Tibial nerve (tissue), 4 donors: Measurements from ENCODE around the gene DMBX1. TPM values are rescaled to one million over a fixed set of nuclear protein-coding genes. Genes with fewer than 3 reads are reported as not detected.

ENCODE experiments used
- DNase-seq, 2 donors: peaks; one replicate each; pipeline ENCODE4 v3.0.0-alpha.2; 2019; ENCODE audit warnings: low spot score in 2 of 2
- H3K27ac ChIP-seq, 4 donors: fragments of 200-600 bp; sonication (generic) in 3 of 4; one replicate each; pipeline ENCODE4 v1.5.1; 2017 to 2019; ENCODE audit warnings: mild to moderate bottlenecking in 1 of 4
- H3K27me3 ChIP-seq, 2 donors: fragments of 200-600 bp; sonication (generic) in 1 of 2; one replicate each; pipeline versions ENCODE4 v1.5.1 to v1.6.0; 2017 to 2019
- H3K36me3 ChIP-seq, 3 donors: fragments of 200-600 bp; sonication (generic); one replicate each; pipeline ENCODE4 v1.5.1; 2018 to 2019
- H3K4me1 ChIP-seq, 4 donors: fragments of 200-600 bp; sonication (generic) in 3 of 4; one replicate each; pipeline ENCODE4 v1.5.1; 2017 to 2019
- H3K4me3 ChIP-seq, 4 donors: fragments of 200-600 bp; sonication (generic) in 3 of 4; one replicate each; pipeline ENCODE4 v1.5.1; 2017 to 2019; ENCODE audit warnings: mild to moderate bottlenecking in 1 of 4, moderate library complexity in 1 of 4
- H3K9me3 ChIP-seq, 4 donors: fragments of 200-600 bp; sonication (generic) in 3 of 4; one replicate each; pipeline ENCODE4 v1.5.1; 2017 to 2019
- CTCF ChIP-seq, 5 experiments: fragments of 200-600 bp in 3 of 5; fragments of 450-650 bp in 2 of 5; sonication (generic) in 3 of 5; IDR thresholded peaks; one replicate each; pipeline ENCODE4 v1.5.1; 2016 to 2019; ENCODE audit warnings: antibody characterized with exemption in 5 of 5, mild to moderate bottlenecking in 3 of 5, moderate library complexity in 2 of 5
- EP300 ChIP-seq, 2 donors: sonication (generic); formaldehyde crosslinking; IDR thresholded peaks; one replicate each; pipeline ENCODE4 v1.6.1; 2017; ENCODE audit warnings: antibody characterized with exemption in 2 of 2, mild to moderate bottlenecking in 1 of 2
- POLR2A ChIP-seq, 2 donors: fragments of 450-650 bp; IDR thresholded peaks; one replicate each; pipeline ENCODE4 v1.6.1; 2017; ENCODE audit warnings: antibody characterized with exemption in 2 of 2, mild to moderate bottlenecking in 2 of 2, moderate library complexity in 2 of 2
- WGBS, 2 donors: methylation state at CpG; one replicate each; pipeline ENCODE4 v1.1.5; 2018; 5-methylcytosine and 5-hydroxymethylcytosine counted together
- total RNA-seq, 4 donors: library from RNA; depleted of rRNA; stranded (reverse); fragments of >200 nt; gene quantifications; one replicate each; pipeline ENCODE4 v1.1.0, GENCODE V29; 2016

Gene DMBX1
- total RNA-seq, result not detected

- no peak for DNase-seq
- 1% methylated on average over 43 to 61 of the region's 74 CpGs for WGBS, 2 donors
- H3K36me3 ChIP-seq, result no peaks in the 10 kb centered on the region
- no peak within 1 kb of the TSS for H3K27ac ChIP-seq
- peaks cover 0 to 33% (median 19%) of the 10 kb centered on the region in 4 donors for H3K4me1 ChIP-seq
- H3K4me3 ChIP-seq, result peak within 1 kb of the TSS; percentile 5 to 48 (median 14)
- TF ChIP-seq EP300 (IDR thresholded peaks at IDR 0.05) (no peak), CTCF (IDR thresholded peaks at IDR 0.05) (no peak), POLR2A (IDR thresholded peaks at IDR 0.05) (no peak)
- H3K9me3 ChIP-seq, result no peaks in the 10 kb centered on the region
- peaks cover 2 to 100% of the 10 kb centered on the region in 2 donors for H3K27me3 ChIP-seq
Observed at GRCh38 chr1:46489638-46490405, at the start of gene DMBX1. DMBX1 (plus strand) TSS chr1:46489836; CDS start chr1:46507011, 17,175 bp downstream.

- 90 to 95% methylated on average over 2 of the region's 2 CpGs for WGBS, 2 donors
- no peak overlapping the region for H3K27ac ChIP-seq
- TF ChIP-seq POLR2A (IDR thresholded peaks at IDR 0.05) (no peak), CTCF (IDR thresholded peaks at IDR 0.05) (no peak), EP300 (IDR thresholded peaks at IDR 0.05) (no peak)
- no peak overlapping the region for H3K4me3 ChIP-seq
- H3K9me3 ChIP-seq, result no peaks in the 10 kb centered on the region
- DNase-seq, result no peak
- H3K27me3 ChIP-seq, result no peaks in the 10 kb centered on the region
- no peaks in the 10 kb centered on the region for H3K36me3 ChIP-seq
- H3K4me1 ChIP-seq, result peaks cover 0 to 9% (median 2%) of the 10 kb centered on the region in 4 donors
Observed at GRCh38 chr1:46440478-46440877, 49.2 kb upstream of the DMBX1 start.

GRCh38 chr1:46442317-46443161 is 47.1 kb upstream of the DMBX1 start:
- Histone ChIP-seq H3K4me3 (peak overlapping the region in 2 of 4 donors; percentile 35), H3K4me1 (peaks cover 0 to 14% (median 2%) of the 10 kb centered on the region in 4 donors), H3K27me3 (peaks cover 0 to 14% of the 10 kb centered on the region in 2 donors), H3K9me3 (no peaks in the 10 kb centered on the region), H3K36me3 (no peaks in the 10 kb centered on the region), H3K27ac (no peak overlapping the region)
- TF ChIP-seq CTCF (IDR thresholded peaks at IDR 0.05) (peak; percentile 76 to 93 (median 89)), EP300 (IDR thresholded peaks at IDR 0.05) (no peak), POLR2A (IDR thresholded peaks at IDR 0.05) (no peak)
- 12 to 13% methylated on average over 24 to 25 of the region's 25 CpGs for WGBS, 2 donors
- peak; percentile 51 to 83 for DNase-seq

GRCh38 chr1:46444466-46444865 is 45.2 kb upstream of the DMBX1 start:
- Histone ChIP-seq H3K9me3 (no peaks in the 10 kb centered on the region), H3K4me3 (no peak overlapping the region), H3K4me1 (peaks cover 0 to 26% (median 4%) of the 10 kb centered on the region in 4 donors), H3K36me3 (no peaks in the 10 kb centered on the region), H3K27me3 (peaks cover 0 to 30% of the 10 kb centered on the region in 2 donors), H3K27ac (no peak overlapping the region)
- no peak for TF ChIP-seq POLR2A (IDR thresholded peaks at IDR 0.05)
- DNase-seq, result no peak
- WGBS, 2 donors, result 72 to 87% methylated on average over 3 of the region's 3 CpGs

- DNase-seq, result no peak
- Histone ChIP-seq H3K9me3 (no peaks in the 10 kb centered on the region), H3K4me3 (no peak overlapping the region), H3K36me3 (no peaks in the 10 kb centered on the region), H3K4me1 (peaks cover 0 to 26% (median 4%) of the 10 kb centered on the region in 4 donors), H3K27ac (no peak overlapping the region), H3K27me3 (peaks cover 0 to 44% of the 10 kb centered on the region in 2 donors)
- TF ChIP-seq CTCF (IDR thresholded peaks at IDR 0.05) (no peak), EP300 (IDR thresholded peaks at IDR 0.05) (no peak), POLR2A (IDR thresholded peaks at IDR 0.05) (no peak)
- WGBS, 2 donors, result 53 to 75% methylated on average over 3 of the region's 3 CpGs
Observed at GRCh38 chr1:46445773-46446256, 43.8 kb upstream of the DMBX1 start.
